Esophagus squamous epithelium (tissue), 5 donors: ENCODE measurements around the gene ZNF253. TPM values are rescaled to one million over a fixed set of nuclear protein-coding genes. Genes with fewer than 3 reads are reported as not detected.
"Not testable (repeated sequence)": the region's sequence is repeated elsewhere in the genome, so short reads cannot be mapped to it uniquely, and the experiment has no call there.

Experiments
- DNase-seq: peaks from one replicate; lab custom pipeline; 2025; lab: John Stamatoyannopoulos, UW
- H3K27ac ChIP-seq, 4 donors: fragments of 200-600 bp; sonication (generic); one replicate each; pipeline ENCODE4 v1.5.1; 2016 to 2019; ENCODE audit warnings: mild to moderate bottlenecking in 1 of 4
- H3K27me3 ChIP-seq, 4 donors: fragments of 200-600 bp; sonication (generic); 1 replicate in 3 of 4; 2 replicates in 1 of 4; pipeline versions ENCODE4 v1.5.1 to v1.6.0; 2017 to 2021; ENCODE audit warnings: antibody characterized with exemption in 1 of 4
- H3K36me3 ChIP-seq, 3 donors: fragments of 200-600 bp; sonication (generic); one replicate each; pipeline ENCODE4 v1.5.1; 2016 to 2019
- H3K4me1 ChIP-seq, 3 donors: fragments of 200-600 bp; sonication (generic); one replicate each; pipeline ENCODE4 v1.5.1; 2017 to 2019
- H3K4me3 ChIP-seq, 4 donors: fragments of 200-600 bp; sonication (generic); 1 replicate in 3 of 4; 2 replicates in 1 of 4; pipeline ENCODE4 v1.5.1; 2016 to 2019; ENCODE audit warnings: mild to moderate bottlenecking in 2 of 4, moderate library complexity in 1 of 4
- H3K9me3 ChIP-seq, 3 donors: fragments of 200-600 bp; sonication (generic); one replicate each; pipeline ENCODE4 v1.5.1; 2016 to 2019
- POLR2A ChIP-seq, 4 donors: fragments of 450-650 bp; IDR thresholded peaks; one replicate each; pipeline ENCODE4 v1.6.1; 2017; ENCODE audit warnings: antibody characterized with exemption in 4 of 4, mild to moderate bottlenecking in 4 of 4, moderate library complexity in 3 of 4
- WGBS, 2 donors: methylation state at CpG; one replicate each; pipeline ENCODE4 v1.1.5; 2018; 5-methylcytosine and 5-hydroxymethylcytosine counted together
- intact Hi-C: fragments of 100-400 bp; cut with DNase I; formaldehyde crosslinking; loops from one replicate; pipeline ENCODE4 v1.15.0; 2022
- total RNA-seq, 4 donors: library from RNA; depleted of rRNA; stranded (reverse); fragments of >200 nt; gene quantifications; one replicate each; pipeline ENCODE4 v1.1.0, GENCODE V29; 2016
- TF ChIP-seq, protein P1 (sequence below), 6 experiments: fragments of 450-650 bp in 4 of 6; fragments of 200-600 bp in 2 of 6; sonication (generic) in 2 of 6; IDR thresholded peaks; one replicate each; pipeline ENCODE4 v1.5.1; 2016 to 2019; ENCODE audit warnings: antibody characterized with exemption in 6 of 6, mild to moderate bottlenecking in 4 of 6, moderate library complexity in 4 of 6
- donor health status: DM: yes; HTN: yes; CAD: no.

The ZNF253 gene
- total RNA-seq, 4 donors from 2014 or later = 0.95 to 4.5 (median 2.7) TPM

DNA sequence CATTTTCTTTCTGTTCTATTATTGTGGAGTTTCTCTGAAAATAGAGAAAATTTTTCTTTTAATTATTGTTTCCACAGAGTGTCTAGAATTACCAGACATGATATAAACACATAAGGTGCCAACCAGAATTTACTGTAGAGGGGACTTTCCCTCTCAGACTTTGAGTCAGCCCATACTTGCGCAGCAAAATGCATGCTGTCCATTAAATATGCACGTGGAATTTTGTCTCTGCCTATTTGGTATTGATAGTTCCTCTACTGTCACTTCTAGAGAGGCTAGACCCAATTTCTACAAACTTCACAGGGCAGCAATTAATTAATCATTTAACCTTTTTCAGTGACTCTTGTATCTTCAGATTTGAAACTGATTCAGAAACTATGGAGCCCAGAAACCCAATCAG is 44.0 kb downstream of the ZNF253 start:
- intact Hi-C loops = no loop called here

DNA sequence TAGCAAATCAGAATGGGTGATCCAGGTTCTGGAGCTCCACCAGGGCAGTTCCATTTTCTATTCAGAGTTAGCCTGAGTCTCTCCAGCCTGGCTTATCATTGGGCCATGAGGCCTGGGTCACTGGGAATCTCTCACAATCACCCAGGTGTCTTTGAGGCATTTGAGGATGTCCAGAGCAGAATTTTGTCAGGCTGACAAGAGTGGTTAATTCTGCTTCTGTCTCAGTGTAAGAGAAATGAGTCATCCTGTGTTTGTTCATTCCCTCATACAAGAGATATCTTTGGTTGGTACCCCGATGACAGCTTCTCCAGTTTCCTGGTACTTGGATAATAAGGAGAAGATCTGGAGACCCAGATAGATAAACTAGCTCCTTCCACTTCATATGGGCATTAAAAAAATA is 45.5 kb downstream of the ZNF253 start:
- no peak for DNase-seq
- Histone ChIP-seq H3K4me3 (no peak overlapping the region), H3K36me3 (peaks cover 0 to 17% (median 0%) of the 10 kb centered on the region in 3 donors), H3K4me1 (no peaks in the 10 kb centered on the region), H3K27me3 (no peaks in the 10 kb centered on the region), H3K9me3 (peaks cover 0 to 21% (median 0%) of the 10 kb centered on the region in 3 donors), H3K27ac (no peak overlapping the region)
- WGBS, 2 donors = 64 to 85% methylated on average over 1 of the region's 1 CpG
- intact Hi-C loops = no loop called here
- TF ChIP-seq POLR2A (IDR thresholded peaks at IDR 0.05) = no peak
- TF ChIP-seq, protein P1, sequence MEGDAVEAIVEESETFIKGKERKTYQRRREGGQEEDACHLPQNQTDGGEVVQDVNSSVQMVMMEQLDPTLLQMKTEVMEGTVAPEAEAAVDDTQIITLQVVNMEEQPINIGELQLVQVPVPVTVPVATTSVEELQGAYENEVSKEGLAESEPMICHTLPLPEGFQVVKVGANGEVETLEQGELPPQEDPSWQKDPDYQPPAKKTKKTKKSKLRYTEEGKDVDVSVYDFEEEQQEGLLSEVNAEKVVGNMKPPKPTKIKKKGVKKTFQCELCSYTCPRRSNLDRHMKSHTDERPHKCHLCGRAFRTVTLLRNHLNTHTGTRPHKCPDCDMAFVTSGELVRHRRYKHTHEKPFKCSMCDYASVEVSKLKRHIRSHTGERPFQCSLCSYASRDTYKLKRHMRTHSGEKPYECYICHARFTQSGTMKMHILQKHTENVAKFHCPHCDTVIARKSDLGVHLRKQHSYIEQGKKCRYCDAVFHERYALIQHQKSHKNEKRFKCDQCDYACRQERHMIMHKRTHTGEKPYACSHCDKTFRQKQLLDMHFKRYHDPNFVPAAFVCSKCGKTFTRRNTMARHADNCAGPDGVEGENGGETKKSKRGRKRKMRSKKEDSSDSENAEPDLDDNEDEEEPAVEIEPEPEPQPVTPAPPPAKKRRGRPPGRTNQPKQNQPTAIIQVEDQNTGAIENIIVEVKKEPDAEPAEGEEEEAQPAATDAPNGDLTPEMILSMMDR (IDR thresholded peaks at IDR 0.05) = no peak

More for the DNA sequence above, 44.0 kb downstream of the ZNF253 start:
- Histone ChIP-seq H3K9me3 (peaks cover 0 to 11% (median 0%) of the 10 kb centered on the region in 3 donors), H3K27ac (no peak overlapping the region), H3K4me3 (no peak overlapping the region), H3K4me1 (no peaks in the 10 kb centered on the region), H3K27me3 (no peaks in the 10 kb centered on the region), H3K36me3 (peaks cover 0 to 10% (median 0%) of the 10 kb centered on the region in 3 donors)
- TF ChIP-seq, protein P1 (IDR thresholded peaks at IDR 0.05) = no peak
- TF ChIP-seq POLR2A (IDR thresholded peaks at IDR 0.05) = no peak
- 89 to 93% methylated on average over 2 of the region's 2 CpGs for WGBS, 2 donors
- no peak for DNase-seq

DNA sequence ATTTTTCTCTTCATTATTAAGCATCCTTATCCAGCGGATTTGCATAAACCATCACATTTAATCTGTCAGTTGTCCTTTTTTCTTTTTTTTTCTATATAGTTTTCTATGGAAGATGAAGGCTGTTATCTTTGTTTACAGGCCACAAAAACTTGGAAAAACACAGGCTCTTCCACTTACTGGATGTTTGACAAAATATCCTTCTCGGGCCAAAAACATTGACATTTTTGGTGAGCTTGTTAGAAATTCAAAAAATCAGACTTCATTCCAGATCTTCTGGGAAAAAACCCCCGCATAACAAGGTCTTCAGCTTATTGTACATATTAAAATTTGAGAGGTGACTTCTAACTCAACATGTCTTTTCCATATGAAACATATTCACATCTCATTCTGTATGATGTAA is 48.9 kb downstream of the ZNF253 start:
- no peak for DNase-seq
- Histone ChIP-seq H3K4me1 (no peaks in the 10 kb centered on the region), H3K36me3 (peaks cover 0 to 27% (median 0%) of the 10 kb centered on the region in 3 donors), H3K27me3 (no peaks in the 10 kb centered on the region), H3K9me3 (peaks cover 0 to 14% (median 3%) of the 10 kb centered on the region in 3 donors), H3K4me3 (no peak overlapping the region), H3K27ac (no peak overlapping the region)
- intact Hi-C loops = no loop called here
- no peak for TF ChIP-seq POLR2A (IDR thresholded peaks at IDR 0.05)
- TF ChIP-seq, protein P1 (IDR thresholded peaks at IDR 0.05) = no peak
- WGBS, 2 donors = 79 to 85% methylated on average over 3 of the region's 3 CpGs

DNA sequence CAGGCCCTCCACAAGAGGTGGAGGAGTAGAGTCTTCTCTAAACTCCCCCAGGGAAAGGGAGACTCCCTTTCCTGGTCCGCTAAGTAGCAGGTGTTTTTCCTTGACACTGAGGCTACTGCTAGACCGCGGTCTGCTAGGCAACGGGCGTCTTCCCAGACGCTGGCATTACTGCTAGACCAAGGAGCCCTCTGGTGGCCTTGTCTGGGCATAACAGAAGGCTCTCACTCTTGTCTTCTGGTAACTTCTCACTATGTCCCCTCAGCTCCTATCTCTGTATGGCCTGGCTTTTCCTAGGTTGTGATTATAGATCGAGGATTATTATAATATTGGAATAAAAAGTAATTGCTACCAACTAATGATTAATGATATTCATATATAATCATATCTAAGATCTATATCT is 64.7 kb downstream of the ZNF253 start:
- H3K36me3 ChIP-seq = peaks cover 0 to 50% (median 7%) of the 10 kb centered on the region in 3 donors
- peaks cover 0 to 72% (median 34%) of the 10 kb centered on the region in 3 donors for H3K9me3 ChIP-seq
- H3K27ac ChIP-seq, DNase-seq, H3K4me3 ChIP-seq, intact Hi-C loops, H3K4me1 ChIP-seq, H3K27me3 ChIP-seq: not testable (repeated sequence)
- 84 to 96% methylated on average over 4 to 7 of the region's 7 CpGs for WGBS, 2 donors
- TF ChIP-seq, protein P1 (IDR thresholded peaks at IDR 0.05) = peak in 4 of 6 experiments; percentile 28 to 46 (median 36)

DNA sequence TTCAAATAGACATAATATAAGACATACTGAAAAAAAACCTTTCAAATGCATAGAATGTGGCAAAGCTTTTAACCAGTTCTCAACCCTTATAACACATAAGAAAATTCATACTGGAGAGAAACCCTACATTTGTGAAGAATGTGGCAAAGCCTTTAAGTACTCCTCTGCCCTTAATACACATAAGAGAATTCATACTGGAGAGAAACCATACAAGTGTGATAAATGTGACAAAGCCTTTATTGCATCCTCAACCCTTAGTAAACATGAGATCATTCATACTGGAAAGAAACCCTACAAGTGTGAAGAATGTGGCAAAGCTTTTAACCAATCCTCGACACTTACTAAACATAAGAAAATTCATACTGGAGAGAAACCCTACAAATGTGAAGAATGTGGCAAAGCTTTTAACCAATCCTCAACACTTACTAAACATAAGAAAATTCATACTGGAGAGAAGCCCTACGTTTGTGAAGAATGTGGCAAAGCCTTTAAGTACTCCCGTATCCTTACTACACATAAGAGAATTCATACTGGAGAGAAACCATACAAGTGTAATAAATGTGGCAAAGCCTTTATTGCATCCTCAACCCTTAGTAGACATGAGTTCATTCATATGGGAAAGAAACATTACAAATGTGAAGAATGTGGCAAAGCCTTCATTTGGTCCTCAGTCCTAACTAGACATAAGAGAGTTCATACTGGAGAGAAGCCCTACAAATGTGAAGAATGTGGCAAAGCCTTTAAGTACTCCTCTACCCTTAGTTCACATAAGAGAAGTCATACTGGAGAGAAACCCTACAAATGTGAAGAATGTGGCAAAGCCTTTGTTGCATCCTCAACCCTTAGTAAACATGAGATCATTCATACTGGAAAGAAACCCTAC is 68.0 kb downstream of the ZNF253 start:
- intact Hi-C loops = not testable (repeated sequence)

More for the DNA sequence above, 68.0 kb downstream of the ZNF253 start:
- DNase-seq, H3K27me3 ChIP-seq, H3K4me1 ChIP-seq, H3K27ac ChIP-seq, H3K4me3 ChIP-seq: not testable (repeated sequence)
- WGBS, 2 donors = 78 to 79% methylated on average over 3 of the region's 3 CpGs
- peaks cover 0 to 28% (median 7%) of the 10 kb centered on the region in 3 donors for H3K36me3 ChIP-seq
- peaks cover 0 to 86% (median 50%) of the 10 kb centered on the region in 3 donors for H3K9me3 ChIP-seq
